NCI-H524 treated with DMSO at 0.1 percent for 48 hours (cell line): ENCODE results near the gene PLEKHG4.

Experiments
- DNase-seq: peaks from one replicate; lab custom pipeline; 2025; lab: John Stamatoyannopoulos, UW

The PLEKHG4 gene, protein sequence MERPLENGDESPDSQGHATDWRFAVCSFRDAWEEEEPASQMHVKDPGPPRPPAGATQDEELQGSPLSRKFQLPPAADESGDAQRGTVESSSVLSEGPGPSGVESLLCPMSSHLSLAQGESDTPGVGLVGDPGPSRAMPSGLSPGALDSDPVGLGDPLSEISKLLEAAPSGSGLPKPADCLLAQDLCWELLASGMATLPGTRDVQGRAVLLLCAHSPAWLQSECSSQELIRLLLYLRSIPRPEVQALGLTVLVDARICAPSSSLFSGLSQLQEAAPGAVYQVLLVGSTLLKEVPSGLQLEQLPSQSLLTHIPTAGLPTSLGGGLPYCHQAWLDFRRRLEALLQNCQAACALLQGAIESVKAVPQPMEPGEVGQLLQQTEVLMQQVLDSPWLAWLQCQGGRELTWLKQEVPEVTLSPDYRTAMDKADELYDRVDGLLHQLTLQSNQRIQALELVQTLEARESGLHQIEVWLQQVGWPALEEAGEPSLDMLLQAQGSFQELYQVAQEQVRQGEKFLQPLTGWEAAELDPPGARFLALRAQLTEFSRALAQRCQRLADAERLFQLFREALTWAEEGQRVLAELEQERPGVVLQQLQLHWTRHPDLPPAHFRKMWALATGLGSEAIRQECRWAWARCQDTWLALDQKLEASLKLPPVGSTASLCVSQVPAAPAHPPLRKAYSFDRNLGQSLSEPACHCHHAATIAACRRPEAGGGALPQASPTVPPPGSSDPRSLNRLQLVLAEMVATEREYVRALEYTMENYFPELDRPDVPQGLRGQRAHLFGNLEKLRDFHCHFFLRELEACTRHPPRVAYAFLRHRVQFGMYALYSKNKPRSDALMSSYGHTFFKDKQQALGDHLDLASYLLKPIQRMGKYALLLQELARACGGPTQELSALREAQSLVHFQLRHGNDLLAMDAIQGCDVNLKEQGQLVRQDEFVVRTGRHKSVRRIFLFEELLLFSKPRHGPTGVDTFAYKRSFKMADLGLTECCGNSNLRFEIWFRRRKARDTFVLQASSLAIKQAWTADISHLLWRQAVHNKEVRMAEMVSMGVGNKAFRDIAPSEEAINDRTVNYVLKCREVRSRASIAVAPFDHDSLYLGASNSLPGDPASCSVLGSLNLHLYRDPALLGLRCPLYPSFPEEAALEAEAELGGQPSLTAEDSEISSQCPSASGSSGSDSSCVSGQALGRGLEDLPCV

DNA sequence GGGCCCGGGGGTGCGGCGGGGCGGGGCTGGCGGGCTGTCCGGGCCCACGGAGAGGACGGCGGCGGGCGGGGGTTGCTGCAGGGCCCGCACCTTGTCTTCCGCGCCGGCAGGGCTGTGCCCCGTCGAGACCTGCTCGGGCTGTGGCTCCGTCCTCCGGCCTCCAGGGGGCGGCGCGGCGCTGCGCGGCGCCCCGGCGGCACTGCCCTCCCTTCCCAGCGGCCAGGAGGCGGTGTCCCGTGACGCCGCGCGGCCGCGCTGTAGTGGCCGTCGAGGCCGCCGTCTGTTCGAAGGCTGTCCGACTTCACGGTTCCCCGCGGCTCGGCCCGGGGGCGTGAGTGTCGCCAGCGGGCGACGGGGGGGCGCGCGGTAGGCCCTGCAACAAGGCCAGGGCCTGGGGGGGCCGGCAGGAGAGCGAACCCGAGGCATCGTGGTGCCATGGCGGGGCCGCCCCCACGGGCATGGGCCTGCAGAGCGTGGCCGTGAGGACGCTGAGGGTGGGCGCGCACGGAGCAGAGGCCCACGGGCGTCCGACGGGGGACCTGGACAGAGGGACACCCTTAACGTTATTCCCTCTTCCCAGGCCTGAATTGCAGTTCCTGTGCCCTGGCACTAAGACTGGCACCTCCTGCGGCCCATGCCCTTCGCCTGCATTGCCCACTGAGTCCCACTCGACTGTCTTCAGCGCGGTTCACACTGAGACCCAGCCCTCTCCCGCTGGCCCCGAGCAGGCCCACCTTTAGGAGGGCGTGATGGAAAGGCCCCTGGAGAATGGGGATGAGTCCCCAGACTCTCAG lies at the start of gene PLEKHG4:
PLEKHG4 (plus strand) TSS at position 237 of the 794 bp plus-strand sequence; CDS start at position 750, 513 bp downstream.
- DNase-seq = no peak

DNA sequence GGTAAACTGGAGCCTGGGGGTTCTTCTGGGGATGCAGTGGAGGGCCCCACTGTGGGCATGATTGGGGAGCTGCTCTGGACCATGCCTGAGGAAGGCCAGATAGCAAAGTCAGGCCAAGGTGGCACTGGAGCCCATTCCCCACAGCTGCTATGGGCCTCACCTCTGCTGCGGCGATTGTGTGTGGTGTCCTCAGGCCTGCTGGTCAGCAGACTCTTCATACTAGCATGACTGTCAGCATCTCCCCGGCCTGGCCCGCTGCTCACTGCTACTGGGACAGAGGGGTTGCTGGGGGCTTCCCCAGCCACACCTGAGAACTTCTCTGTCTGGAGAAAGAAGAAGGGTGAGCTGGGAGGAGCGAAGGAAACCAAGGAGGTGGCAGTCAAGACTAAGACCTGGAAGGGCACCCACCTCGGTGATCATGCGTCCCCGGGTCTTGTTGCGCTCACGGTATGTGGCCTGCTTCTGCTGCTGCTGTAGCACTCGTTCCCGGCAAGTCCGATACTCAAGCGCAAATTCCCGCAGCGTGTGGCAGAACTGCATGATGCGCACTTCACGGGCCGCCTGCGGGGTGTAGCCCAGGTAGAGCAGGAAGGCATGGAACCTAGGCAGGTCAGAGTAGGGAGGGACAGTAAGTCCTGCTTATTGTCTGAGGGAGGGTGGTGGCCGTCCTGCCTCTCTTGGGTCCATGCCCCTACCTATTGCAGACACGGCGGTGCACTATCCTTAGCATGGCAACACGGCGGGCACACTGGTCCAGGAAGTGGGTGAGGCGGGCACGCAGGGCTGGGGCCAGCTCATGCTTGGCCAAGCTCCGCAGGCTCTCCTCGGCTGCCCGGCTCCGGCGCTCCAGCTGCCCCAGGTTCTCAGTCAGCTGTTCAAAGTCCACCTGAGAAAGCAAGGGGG lies 49.2 kb upstream of the PLEKHG4 start:
- no peak for DNase-seq

DNA sequence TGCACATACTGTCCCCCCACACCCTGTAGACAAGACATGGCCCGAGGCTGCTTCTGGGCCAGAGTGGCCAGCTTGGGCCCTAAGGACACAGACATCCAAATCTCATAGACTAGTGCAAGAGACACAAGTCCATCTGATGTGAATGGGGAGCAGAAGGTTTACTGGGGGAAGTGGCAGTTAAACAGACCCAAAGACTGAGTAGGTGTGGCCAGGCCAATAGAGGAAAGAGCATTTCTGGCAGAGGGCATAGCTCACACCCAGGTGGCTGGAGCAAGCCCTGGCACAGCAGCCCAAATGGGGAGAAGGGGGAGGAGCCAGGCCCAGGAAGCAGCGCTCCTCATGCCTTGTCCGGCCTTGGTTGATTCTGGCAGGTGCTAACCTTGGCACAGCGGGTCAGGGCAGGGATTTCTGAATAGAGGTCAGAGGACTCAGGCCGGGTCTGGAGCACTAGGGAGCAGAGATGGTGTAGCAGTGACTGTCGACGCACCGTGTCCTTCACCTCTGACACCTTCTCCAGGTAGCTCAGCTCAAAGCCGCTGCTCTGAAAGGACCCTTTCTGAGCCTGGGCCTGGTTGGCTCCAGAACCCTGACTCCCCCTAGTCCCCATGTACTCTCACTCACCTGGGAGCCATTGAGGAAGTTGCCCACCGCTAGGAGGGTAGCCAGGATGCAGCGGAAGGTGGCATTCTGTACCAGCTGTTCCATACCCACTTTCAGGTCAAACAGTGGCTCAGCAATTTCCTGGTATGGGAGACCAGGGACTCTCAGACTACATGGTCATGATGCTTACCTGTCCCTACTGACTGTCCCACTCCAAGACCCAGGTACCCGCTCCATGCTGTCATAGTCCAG lies 48.3 kb upstream of the PLEKHG4 start:
- no peak for DNase-seq

DNA sequence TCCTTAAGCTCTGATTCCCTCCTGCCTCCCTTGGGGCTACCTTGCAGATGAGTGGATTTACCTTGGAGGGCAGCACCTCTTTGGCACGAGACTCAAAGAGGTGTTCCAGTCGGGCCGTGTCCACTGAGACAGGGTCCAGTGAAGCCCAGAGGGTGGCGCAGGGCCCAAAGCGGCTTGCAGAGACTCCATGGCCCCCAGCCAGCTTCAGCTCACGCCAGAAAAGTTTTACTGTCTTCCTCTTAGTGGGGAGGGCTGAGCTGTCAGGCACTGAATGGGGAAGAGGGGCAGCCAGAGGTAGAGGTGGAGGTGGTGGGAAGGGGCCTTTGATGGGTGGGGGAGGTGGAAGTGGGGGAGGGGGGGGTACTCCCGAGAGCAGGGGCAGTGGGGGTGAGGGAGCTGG lies 45.7 kb upstream of the PLEKHG4 start:
- DNase-seq = no peak

DNA sequence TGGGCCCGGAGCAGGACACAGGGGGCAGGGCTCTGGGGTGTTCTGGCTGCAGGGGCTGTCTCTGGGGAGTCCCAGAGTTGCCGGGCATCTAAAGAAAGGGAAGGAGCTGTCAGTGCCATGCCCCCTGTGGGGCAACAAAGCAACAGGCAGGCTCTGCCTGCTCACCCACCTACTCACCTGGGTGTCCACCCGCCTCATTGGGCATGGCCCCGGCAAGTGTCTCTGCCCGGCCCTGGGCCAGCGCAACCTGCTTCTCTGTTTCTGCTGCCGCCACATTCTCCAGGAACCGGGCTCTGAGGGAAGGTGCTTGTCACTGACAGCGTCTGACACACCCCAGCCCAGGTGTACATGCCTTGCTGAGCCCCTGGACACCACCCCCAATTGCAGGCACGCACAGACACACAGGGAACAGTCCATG lies 45.1 kb upstream of the PLEKHG4 start:
- no peak for DNase-seq

DNA sequence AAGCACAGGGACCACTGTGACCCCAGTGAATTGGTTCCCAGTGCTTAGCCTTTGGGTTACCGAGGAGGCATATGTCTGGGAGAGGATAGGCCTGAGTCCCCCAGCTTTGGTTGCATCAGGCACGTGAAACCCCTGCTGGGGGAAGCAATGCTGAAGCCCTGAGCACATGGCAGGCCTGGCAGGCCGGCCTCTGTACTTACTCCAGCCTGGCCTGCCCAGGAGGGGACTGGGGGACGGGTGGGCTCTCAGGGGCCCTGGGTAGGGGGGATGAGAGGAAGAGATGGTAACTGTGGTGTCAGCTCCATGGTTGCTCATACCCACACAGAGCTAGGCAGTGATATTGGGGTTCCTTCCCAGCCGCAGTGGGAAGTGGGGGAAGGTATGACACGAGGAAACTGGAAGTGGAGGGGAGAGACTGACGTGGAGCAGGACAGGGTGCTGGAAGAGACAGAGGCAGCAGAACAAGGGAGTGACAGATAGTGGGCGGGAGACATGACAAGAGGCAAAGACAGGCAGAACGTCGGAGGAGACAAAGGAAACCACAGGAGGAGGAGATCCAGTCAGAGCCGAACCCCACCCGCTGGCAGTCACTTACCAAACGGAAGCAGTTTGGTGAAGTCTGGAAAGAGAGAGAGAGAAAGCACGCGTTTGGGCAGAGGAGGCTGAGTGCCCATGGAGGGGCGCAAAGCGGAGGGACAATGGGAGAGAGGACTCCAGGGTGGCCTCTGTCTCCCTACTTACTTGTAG lies 43.3 kb upstream of the PLEKHG4 start:
- no peak for DNase-seq

DNA sequence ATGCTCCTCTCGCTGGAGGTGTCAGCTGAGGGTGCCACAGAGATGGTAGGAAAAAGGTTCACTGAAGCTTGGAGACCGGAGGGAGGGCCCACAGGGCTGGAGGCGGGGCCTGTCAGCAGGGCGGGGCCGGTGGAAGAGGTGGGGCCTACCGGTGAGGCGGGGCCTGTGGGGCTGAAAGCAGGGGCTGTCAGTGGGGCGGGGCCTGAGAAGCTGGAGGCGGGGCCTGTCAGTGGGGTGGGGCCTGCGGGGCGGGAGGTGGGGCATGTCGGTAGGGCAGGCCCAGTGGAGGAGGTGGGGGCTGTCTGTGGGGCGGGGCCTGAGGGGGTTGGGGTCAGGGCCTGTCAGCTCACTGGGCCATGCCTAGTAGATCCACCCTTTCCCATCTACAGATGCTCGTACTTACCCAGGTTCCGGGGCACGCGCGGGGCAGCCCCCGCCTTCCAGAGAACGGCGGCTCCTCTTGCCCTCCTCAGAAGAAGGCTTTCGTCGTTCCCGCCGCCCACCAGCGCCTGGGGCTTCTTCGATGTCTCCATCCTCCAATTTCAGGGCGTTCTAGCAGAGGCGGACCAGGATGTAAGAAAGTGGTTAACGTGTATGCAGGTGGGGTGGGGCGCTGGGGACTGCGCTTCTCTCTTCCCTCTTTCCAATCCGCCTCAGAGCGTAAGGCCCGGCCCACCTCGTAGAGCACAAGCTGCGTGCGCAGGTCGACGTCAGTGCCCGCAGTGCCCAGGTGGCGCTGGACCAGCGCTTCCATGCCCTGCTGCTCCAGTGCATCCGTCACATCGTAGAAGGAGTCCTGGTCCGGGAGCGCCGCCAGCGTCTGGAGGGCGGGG lies 42.6 kb upstream of the PLEKHG4 start:
- DNase-seq = no peak

DNA sequence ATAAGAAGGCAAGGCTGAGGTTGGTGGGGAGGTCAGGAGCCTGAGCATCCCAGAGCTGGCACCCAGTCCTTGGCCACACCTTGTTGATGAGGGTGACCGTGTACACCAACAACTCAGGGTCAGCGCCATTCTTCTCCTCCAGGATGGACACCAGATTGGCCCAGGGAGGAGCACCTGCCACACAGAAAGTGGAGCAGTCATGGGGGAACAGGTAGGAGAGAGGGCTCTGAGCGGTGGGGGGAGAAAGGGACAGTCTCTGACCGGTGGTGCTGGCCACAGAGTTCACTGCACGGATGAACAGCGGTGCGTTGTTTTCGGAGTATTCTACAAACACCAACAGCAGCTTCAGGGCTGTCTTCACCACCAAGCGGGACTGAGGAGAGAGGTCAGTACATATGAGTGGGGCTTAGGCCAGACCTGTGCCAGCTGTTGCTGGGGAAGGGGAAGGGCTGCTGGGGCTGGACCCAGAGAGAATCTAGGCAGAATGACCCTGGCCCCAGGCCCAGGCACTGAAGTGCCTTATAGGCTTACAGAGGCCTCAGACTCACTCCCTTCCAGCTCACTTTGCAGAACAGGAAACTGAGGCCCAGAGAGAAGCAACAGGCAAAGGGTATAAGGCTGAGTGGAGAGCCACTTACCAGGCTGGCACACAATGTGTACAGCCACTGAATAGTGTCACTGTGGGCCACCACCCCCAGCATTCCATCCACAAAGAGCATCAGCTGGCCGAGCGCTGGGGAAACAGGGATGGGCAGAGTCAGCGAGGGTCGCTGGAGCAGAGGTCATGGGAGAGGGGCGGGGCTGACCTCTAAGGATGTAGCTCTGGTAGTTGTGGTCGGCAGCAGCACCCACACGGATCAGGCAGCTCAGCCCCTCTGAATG lies 41.7 kb upstream of the PLEKHG4 start:
- DNase-seq = no peak

DNA sequence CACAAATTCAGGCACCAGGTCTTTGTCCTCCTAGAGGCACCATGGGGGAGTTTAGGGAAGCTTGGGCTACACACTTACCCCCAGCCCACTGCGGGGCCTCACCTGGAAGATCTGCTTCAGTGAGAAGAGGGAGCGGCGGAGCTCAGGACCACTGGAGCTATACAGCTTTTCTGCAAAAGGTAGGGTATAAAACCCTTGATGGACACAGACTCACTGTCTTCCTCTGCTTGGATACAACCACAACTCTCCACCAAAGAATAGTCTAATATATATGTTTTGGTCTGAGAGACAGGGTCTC lies 41.1 kb upstream of the PLEKHG4 start:
- DNase-seq = no peak

DNA sequence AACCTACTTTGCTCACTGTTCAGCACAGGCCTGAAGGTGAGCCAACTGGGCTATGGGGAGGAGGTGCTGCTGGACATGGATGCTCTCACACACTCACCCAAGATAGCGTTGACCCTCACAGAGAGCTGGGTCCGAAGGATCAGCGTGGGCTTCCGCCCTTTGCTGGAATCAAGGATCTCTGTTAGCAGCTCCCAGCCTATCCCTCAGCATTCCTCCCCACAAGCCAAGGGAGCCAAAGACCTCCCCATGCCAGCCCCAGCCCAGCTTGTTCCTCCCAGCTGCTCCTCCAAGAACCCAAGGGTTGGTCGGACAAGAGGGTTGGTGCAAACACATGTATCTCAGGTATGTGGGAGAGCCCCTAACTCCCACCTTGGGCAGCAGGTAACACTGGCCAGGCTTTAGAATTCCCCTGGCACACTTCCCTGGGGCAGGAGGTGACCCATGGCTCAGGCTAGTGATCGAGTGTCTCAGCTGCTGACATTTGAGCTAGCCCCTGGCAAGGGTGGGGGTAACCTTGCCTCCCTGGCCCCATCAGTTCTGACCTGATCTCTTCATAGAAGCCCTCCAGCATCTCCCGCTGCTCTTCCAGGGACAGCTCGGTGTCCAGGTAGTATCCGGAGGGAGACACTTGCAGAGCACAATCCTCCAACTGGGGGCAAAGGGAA lies 40.4 kb upstream of the PLEKHG4 start:
- DNase-seq = no peak

DNA sequence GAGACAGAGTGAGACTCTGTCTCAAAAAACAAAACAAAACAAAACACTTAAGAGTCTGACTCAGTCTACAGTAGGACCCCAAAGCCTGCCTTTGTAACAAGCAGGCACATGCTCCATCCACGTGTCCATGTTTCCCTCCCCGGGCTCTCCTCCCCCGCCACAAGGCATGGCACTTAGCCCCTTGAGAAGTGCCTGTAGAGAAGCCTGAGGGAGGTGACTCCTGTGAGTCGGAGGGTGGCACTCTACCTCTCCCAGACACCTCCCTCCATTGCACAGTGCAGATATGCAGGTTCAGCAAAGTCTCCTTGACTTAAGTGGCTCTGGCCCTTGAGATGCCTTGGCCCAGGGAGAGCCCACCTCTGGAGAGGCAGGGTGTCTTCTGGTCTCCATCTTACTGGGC lies 38.8 kb upstream of the PLEKHG4 start:
- DNase-seq = no peak

DNA sequence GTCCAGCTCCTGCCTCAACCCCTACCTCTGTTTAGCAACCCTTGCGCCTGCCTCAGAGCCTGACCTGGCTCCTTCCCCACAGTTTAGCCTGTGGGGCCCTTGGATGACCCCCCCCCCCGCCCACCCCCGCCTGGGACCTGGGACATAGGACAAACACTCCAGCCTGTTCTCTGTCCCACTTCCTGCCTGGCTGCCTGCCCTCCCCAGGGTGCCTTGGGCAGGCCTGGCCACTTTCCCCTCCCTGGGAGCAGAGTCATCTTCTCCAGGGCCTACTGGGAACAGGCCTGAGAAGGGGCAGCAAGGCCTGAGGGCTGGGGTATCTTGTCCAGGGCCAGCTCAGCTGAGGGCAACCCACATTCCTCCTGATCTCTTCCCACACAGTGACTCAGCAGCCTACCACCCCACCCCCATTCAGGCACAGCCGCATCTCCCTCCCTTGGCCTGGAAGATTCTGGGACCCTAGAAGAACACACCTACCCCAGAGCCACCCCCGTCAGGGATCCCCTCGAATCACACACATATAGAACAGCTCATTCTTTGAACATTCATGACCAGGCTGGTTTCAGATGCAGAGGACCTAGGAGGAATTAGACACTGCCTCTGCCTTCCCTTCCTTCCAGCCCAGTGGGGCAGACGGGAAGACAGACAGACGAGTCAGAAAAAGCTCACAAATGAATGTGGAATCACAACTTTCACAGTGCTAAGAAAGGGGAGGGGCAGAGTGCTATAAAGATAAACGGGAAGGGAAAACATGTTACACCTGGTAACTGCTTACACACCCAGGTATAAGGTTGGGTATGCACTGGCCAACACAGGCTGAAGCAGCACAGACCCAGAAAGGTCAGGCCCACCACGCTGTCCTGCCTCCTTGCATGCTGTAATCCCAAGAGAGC lies 38.1 kb upstream of the PLEKHG4 start:
- no peak for DNase-seq

DNA sequence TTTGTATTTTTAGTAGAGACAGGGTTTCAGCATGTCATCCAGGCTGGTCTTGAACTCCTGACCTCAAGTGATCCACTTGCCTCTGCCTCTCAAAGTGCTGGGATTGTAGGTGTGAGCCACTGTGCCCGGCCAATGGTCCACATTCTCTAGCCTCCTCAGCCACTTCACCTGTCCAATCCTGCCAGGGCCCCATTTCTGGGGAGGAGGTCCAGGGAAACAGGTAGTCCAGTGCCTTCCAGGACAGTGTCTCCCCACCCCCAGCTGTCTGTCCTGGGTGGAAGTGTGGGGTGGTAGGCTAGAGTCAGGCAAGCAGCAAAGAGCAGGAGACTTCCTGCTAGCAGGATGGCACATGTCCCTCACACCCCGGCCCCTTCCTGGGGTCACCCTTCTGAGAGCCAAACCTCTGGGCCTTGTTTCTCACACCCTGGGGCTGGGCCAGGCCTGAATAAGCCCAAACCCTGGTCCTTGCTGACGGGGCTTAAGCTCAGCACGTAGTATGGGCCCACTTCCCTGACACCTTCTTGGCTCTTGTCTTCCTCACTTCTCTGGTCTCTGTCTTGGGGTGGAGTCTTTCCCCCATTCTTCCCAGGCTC lies 37.1 kb upstream of the PLEKHG4 start:
- DNase-seq = no peak

DNA sequence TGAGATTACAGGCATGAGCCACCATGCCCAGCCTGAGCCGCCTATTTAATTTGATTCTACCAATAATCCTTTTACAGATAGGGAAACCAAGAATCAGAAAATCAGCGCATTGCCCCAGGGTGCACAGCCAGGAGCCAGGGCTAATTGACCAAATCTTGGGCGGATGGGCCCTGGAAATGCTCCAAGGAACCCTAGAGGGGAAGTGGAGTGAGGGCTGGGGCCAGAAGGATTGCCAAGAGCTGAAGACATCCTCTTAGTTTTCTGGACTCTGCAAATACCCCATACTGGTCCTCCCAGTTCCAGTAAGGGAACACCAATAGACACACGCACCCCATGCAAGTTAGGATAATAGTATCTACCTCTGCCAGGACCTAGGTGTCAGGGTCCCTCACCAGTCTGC lies 35.9 kb upstream of the PLEKHG4 start:
- DNase-seq = no peak
